ENCODE data around the gene LRP1B.

The LRP1B gene
- 0 reads per million in 3 donors for total RNA-seq

GRCh38 chr2:142131010-142131669, at the start of gene LRP1B:
Gene LRP1B (minus strand): TSS chr2:142131016. CDS start chr2:142130729, 287 bp downstream.
- Histone ChIP-seq H3K4me3 (ENCODE audit: insufficient read depth, low read depth, low read length, poor library complexity, severe bottlenecking) (no peak within 1 kb of the TSS), H3K27ac (ENCODE audit: insufficient read depth, low read length, poor library complexity, severe bottlenecking) (no peak within 1 kb of the TSS), H3K27me3 (replicated peaks; ENCODE audit: control insufficient read depth, insufficient read depth, low read length, poor library complexity, severe bottlenecking) (no peaks in the 10 kb centered on the region), H3K4me1 (ENCODE audit: control insufficient read depth, insufficient read depth, low read length, poor library complexity, severe bottlenecking) (no peaks in the 10 kb centered on the region), H3K36me3 (ENCODE audit: control insufficient read depth, insufficient read depth, low read length) (no peaks in the 10 kb centered on the region), H3K9me3 (ENCODE audit: control insufficient read depth, low read length) (no peaks in the 10 kb centered on the region)
- DNase-seq: no peak

DNA sequence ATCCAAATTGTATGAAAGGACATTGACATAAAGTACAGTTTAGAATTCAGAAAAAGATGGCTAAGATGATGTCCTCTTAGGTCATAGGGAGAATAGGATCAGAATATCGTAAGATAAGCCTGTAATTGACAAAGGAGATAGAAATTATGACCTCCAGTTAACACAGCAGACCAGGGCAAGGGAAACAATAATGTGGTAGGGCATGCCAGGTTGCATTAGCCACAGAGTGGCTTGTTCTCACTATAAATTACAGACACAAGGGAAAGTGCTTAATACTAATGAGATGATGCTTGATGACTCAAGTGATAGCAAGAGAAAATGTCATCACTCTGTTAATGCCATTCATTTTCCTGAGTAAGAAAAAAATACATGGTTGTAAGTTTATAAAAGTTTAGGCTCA, 48.9 kb upstream of the LRP1B start:
- no peaks in the 10 kb centered on the region for H3K9me3 ChIP-seq (ENCODE audit: control insufficient read depth, low read length)
- H3K36me3 ChIP-seq (ENCODE audit: control insufficient read depth, insufficient read depth, low read length): no peaks in the 10 kb centered on the region
- no peaks in the 10 kb centered on the region for H3K27me3 ChIP-seq (replicated peaks; ENCODE audit: control insufficient read depth, insufficient read depth, low read length, poor library complexity, severe bottlenecking)
- no peak overlapping the region for H3K27ac ChIP-seq (ENCODE audit: insufficient read depth, low read length, poor library complexity, severe bottlenecking)
- DNase-seq: no peak
- no peak overlapping the region for H3K4me3 ChIP-seq (ENCODE audit: insufficient read depth, low read depth, low read length, poor library complexity, severe bottlenecking)
- H3K4me1 ChIP-seq (ENCODE audit: control insufficient read depth, insufficient read depth, low read length, poor library complexity, severe bottlenecking): no peaks in the 10 kb centered on the region

- Histone ChIP-seq H3K27me3 (replicated peaks; ENCODE audit: control insufficient read depth, insufficient read depth, low read length, poor library complexity, severe bottlenecking) (no peaks in the 10 kb centered on the region), H3K4me1 (ENCODE audit: control insufficient read depth, insufficient read depth, low read length, poor library complexity, severe bottlenecking) (no peaks in the 10 kb centered on the region), H3K9me3 (ENCODE audit: control insufficient read depth, low read length) (no peaks in the 10 kb centered on the region), H3K4me3 (ENCODE audit: insufficient read depth, low read depth, low read length, poor library complexity, severe bottlenecking) (no peak overlapping the region), H3K27ac (ENCODE audit: insufficient read depth, low read length, poor library complexity, severe bottlenecking) (no peak overlapping the region), H3K36me3 (ENCODE audit: control insufficient read depth, insufficient read depth, low read length) (no peaks in the 10 kb centered on the region)
- DNase-seq: no peak
These were observed 47.8 kb upstream of the LRP1B start for GRCh38 chr2:142178604-142179003.

DNA sequence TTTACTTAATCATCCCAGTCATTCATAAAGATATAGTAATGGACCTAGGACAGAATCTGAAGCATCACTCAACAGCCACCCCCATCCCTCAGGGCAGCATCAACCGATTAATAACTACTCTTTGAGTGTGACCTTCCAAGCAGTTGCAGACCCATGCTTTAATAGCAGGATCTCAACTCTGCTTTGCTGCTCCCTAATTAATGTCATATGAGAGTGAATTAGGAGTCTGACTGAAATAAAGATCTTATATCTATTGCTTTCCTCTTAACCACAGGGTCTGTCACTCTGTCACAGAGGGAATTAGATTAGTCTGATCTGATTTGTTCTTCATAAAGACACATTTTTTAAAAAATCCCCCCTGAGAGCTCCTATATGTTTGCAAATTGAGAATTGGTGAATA, 46.1 kb upstream of the LRP1B start:
- no peak for DNase-seq
- Histone ChIP-seq H3K27me3 (replicated peaks; ENCODE audit: control insufficient read depth, insufficient read depth, low read length, poor library complexity, severe bottlenecking) (no peaks in the 10 kb centered on the region), H3K4me3 (ENCODE audit: insufficient read depth, low read depth, low read length, poor library complexity, severe bottlenecking) (no peak overlapping the region), H3K27ac (ENCODE audit: insufficient read depth, low read length, poor library complexity, severe bottlenecking) (no peak overlapping the region), H3K4me1 (ENCODE audit: control insufficient read depth, insufficient read depth, low read length, poor library complexity, severe bottlenecking) (no peaks in the 10 kb centered on the region), H3K9me3 (ENCODE audit: control insufficient read depth, low read length) (no peaks in the 10 kb centered on the region), H3K36me3 (ENCODE audit: control insufficient read depth, insufficient read depth, low read length) (no peaks in the 10 kb centered on the region)

DNA sequence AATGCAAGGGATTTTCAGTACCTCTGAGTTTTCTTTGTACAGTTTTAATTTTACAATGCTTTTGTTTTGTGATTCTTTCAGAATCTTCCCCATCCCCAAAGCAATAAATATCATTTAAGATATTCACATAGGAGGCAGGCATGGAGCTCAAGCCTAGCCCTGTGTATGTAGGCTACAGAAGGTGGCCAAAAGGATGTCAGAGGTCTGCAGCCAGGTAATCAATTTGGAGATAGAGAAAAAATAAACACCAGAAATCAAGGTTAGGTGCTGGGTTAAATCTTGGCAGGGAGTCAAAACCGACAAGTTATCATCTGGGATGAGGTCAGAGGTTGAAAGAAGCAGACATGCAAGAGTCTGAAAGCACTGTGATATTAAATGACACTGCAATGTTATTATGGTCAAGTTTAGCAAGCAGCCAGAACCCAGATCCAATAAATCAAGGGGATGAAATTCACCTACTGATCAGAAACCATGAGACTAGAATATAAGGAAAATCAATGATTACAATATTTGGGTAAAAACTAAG, 45.1 kb upstream of the LRP1B start:
- no peak overlapping the region for H3K4me3 ChIP-seq (ENCODE audit: insufficient read depth, low read depth, low read length, poor library complexity, severe bottlenecking)
- no peak overlapping the region for H3K27ac ChIP-seq (ENCODE audit: insufficient read depth, low read length, poor library complexity, severe bottlenecking)
- no peaks in the 10 kb centered on the region for H3K27me3 ChIP-seq (replicated peaks; ENCODE audit: control insufficient read depth, insufficient read depth, low read length, poor library complexity, severe bottlenecking)
- no peaks in the 10 kb centered on the region for H3K36me3 ChIP-seq (ENCODE audit: control insufficient read depth, insufficient read depth, low read length)
- DNase-seq: no peak
- no peaks in the 10 kb centered on the region for H3K9me3 ChIP-seq (ENCODE audit: control insufficient read depth, low read length)
- H3K4me1 ChIP-seq (ENCODE audit: control insufficient read depth, insufficient read depth, low read length, poor library complexity, severe bottlenecking): no peaks in the 10 kb centered on the region

DNA sequence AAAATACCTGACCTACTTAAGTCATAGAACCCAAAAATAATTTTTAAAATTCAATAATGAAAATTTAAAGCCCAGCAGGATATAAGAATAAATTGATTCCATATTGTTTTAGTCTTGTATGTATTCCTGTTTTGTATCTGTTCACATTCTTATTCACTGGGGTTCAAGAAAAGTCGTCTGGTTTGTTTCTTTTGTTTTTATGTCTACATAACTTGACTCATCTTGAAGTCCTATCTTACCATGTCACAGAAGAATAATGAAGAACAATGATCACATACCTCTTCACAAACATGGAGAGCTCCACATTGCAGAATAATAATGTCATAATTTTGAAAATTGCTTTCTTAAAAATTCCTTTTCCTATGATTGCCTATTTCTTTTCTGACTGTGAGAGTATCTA, 43.4 kb upstream of the LRP1B start:
- Histone ChIP-seq H3K27ac (ENCODE audit: insufficient read depth, low read length, poor library complexity, severe bottlenecking) (no peak overlapping the region), H3K4me1 (ENCODE audit: control insufficient read depth, insufficient read depth, low read length, poor library complexity, severe bottlenecking) (no peaks in the 10 kb centered on the region), H3K9me3 (ENCODE audit: control insufficient read depth, low read length) (no peaks in the 10 kb centered on the region), H3K27me3 (replicated peaks; ENCODE audit: control insufficient read depth, insufficient read depth, low read length, poor library complexity, severe bottlenecking) (no peaks in the 10 kb centered on the region), H3K4me3 (ENCODE audit: insufficient read depth, low read depth, low read length, poor library complexity, severe bottlenecking) (no peak overlapping the region), H3K36me3 (ENCODE audit: control insufficient read depth, insufficient read depth, low read length) (no peaks in the 10 kb centered on the region)
- no peak for DNase-seq

DNA sequence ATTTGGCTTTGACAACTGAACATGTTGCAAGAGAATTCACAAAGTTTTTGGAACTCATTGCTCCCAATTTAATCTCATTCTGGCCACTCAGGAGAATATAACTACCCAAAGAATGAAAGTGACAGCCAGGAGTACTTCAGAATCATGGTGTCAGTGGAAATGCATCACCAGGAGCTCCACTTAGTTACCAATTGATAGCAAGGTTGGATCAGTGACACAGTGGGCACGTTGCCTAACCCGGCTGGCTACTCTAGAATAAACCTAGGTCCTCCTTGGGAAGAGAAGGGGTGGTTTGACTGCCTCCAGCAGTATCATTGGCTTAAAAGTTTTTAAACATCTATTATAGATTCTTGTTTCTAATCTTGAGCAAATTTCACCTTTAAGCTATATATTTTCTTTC, 40.0 kb upstream of the LRP1B start:
- no peak overlapping the region for H3K27ac ChIP-seq (ENCODE audit: insufficient read depth, low read length, poor library complexity, severe bottlenecking)
- no peaks in the 10 kb centered on the region for H3K9me3 ChIP-seq (ENCODE audit: control insufficient read depth, low read length)
- no peak for DNase-seq
- H3K4me3 ChIP-seq (ENCODE audit: insufficient read depth, low read depth, low read length, poor library complexity, severe bottlenecking): no peak overlapping the region
- H3K4me1 ChIP-seq (ENCODE audit: control insufficient read depth, insufficient read depth, low read length, poor library complexity, severe bottlenecking): no peaks in the 10 kb centered on the region
- no peaks in the 10 kb centered on the region for H3K36me3 ChIP-seq (ENCODE audit: control insufficient read depth, insufficient read depth, low read length)
- H3K27me3 ChIP-seq (replicated peaks; ENCODE audit: control insufficient read depth, insufficient read depth, low read length, poor library complexity, severe bottlenecking): no peaks in the 10 kb centered on the region

DNA sequence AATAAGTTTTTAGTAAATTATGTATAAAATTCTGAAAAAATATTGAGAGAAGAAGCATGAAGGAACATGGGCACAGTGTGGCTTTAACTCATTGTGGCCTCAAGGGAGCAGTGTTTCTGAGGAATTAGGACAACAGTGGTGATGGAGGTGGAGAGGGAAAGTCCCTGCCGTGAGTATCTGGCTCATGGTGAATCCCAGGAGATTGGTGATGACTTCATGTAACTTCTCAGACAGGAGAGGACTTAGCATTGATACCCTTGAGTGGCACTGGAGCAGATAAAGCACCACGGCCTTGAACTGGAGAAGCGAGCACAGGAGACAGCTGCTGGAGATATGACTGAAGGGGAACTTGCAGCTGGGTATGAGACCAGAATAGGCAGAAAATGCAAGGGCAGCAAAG, 35.0 kb upstream of the LRP1B start:
- H3K27ac ChIP-seq (ENCODE audit: insufficient read depth, low read length, poor library complexity, severe bottlenecking): no peak overlapping the region
- no peaks in the 10 kb centered on the region for H3K36me3 ChIP-seq (ENCODE audit: control insufficient read depth, insufficient read depth, low read length)
- H3K27me3 ChIP-seq (replicated peaks; ENCODE audit: control insufficient read depth, insufficient read depth, low read length, poor library complexity, severe bottlenecking): no peaks in the 10 kb centered on the region
- H3K9me3 ChIP-seq (ENCODE audit: control insufficient read depth, low read length): no peaks in the 10 kb centered on the region
- no peaks in the 10 kb centered on the region for H3K4me1 ChIP-seq (ENCODE audit: control insufficient read depth, insufficient read depth, low read length, poor library complexity, severe bottlenecking)
- no peak for DNase-seq
- no peak overlapping the region for H3K4me3 ChIP-seq (ENCODE audit: insufficient read depth, low read depth, low read length, poor library complexity, severe bottlenecking)

DNA sequence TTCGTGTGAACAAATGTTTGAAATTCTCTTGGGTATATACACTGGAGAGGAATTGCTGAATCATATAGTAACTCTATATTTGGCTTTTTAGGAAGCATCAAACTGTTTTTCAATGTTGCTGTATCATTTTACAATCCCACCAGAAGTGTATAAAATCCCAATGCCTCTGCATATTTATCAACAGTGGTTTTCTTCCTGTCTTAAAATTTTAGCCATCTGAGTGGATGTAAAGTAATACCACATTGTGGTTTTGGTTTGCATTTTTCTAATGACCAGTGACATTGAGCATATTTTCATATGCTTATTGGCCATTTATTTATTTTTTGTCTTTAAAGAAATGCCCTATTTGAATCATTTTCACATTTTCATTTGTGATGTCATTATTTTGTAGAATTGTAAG, 22.8 kb upstream of the LRP1B start:
- H3K4me3 ChIP-seq (ENCODE audit: insufficient read depth, low read depth, low read length, poor library complexity, severe bottlenecking): no peak overlapping the region
- no peaks in the 10 kb centered on the region for H3K9me3 ChIP-seq (ENCODE audit: control insufficient read depth, low read length)
- H3K27me3 ChIP-seq (replicated peaks; ENCODE audit: control insufficient read depth, insufficient read depth, low read length, poor library complexity, severe bottlenecking): no peaks in the 10 kb centered on the region
- no peak overlapping the region for H3K27ac ChIP-seq (ENCODE audit: insufficient read depth, low read length, poor library complexity, severe bottlenecking)
- no peaks in the 10 kb centered on the region for H3K36me3 ChIP-seq (ENCODE audit: control insufficient read depth, insufficient read depth, low read length)
- no peak for DNase-seq
- no peaks in the 10 kb centered on the region for H3K4me1 ChIP-seq (ENCODE audit: control insufficient read depth, insufficient read depth, low read length, poor library complexity, severe bottlenecking)

GRCh38 chr2:142150453-142150852, 19.6 kb upstream of the LRP1B start:
- H3K4me3 ChIP-seq (ENCODE audit: insufficient read depth, low read depth, low read length, poor library complexity, severe bottlenecking): no peak overlapping the region
- DNase-seq: no peak
- H3K4me1 ChIP-seq (ENCODE audit: control insufficient read depth, insufficient read depth, low read length, poor library complexity, severe bottlenecking): no peaks in the 10 kb centered on the region
- H3K36me3 ChIP-seq (ENCODE audit: control insufficient read depth, insufficient read depth, low read length): no peaks in the 10 kb centered on the region
- no peak overlapping the region for H3K27ac ChIP-seq (ENCODE audit: insufficient read depth, low read length, poor library complexity, severe bottlenecking)
- no peaks in the 10 kb centered on the region for H3K9me3 ChIP-seq (ENCODE audit: control insufficient read depth, low read length)
- H3K27me3 ChIP-seq (replicated peaks; ENCODE audit: control insufficient read depth, insufficient read depth, low read length, poor library complexity, severe bottlenecking): no peaks in the 10 kb centered on the region

Data from effector memory CD4-positive, alpha-beta T cell (primary cell).